ENCODE results near the gene CAPNS1.

The CAPNS1 gene

DNA sequence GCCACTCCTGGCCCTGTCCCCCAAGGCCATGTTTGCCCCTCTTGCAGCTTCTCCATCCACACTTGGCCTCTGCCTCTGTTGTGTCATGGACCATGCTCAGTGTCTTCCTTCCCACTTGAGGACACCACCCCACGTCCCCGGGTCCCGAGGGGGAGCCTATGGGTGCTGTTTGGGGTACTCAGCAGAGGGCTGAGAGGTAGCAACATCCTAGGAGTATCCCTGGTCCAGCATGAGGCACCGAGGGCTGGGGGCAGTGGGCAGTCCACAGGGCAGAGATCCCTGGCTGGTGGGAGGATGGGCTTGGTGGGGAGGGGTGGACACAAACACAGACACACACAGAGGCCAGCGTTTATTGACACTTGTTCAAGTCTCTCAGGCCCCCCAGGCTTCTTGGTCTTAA, 10.7 kb downstream of the CAPNS1 start:
- Histone ChIP-seq H2AFZ (ENCODE audit: low read depth) (no peak overlapping the region), H4K20me1 (ENCODE audit: insufficient read depth) (no peaks in the 10 kb centered on the region), H3K4me1 (ENCODE audit: low read depth, poor library complexity, severe bottlenecking) (no peaks in the 10 kb centered on the region), H3K9ac (no peak overlapping the region), H3K4me2 (no peak overlapping the region), H3K36me3 (ENCODE audit: insufficient read depth) (no peaks in the 10 kb centered on the region; the same call in 1 of the 2 replicates), H3K27me3 (ENCODE audit: insufficient read depth, low read depth) (no peaks in the 10 kb centered on the region), H3K79me2 (ENCODE audit: insufficient read depth, low read depth) (no peaks in the 10 kb centered on the region), H3K27ac (no peak overlapping the region), H3K4me3 (IDR thresholded peaks at IDR 0.05; ENCODE audit: insufficient read depth, low read depth, low read length) (no peak overlapping the region)
- no peak for TF ChIP-seq CTCF (conservative IDR thresholded peaks at IDR 0.05; ENCODE audit: low read depth, low read length)

DNA sequence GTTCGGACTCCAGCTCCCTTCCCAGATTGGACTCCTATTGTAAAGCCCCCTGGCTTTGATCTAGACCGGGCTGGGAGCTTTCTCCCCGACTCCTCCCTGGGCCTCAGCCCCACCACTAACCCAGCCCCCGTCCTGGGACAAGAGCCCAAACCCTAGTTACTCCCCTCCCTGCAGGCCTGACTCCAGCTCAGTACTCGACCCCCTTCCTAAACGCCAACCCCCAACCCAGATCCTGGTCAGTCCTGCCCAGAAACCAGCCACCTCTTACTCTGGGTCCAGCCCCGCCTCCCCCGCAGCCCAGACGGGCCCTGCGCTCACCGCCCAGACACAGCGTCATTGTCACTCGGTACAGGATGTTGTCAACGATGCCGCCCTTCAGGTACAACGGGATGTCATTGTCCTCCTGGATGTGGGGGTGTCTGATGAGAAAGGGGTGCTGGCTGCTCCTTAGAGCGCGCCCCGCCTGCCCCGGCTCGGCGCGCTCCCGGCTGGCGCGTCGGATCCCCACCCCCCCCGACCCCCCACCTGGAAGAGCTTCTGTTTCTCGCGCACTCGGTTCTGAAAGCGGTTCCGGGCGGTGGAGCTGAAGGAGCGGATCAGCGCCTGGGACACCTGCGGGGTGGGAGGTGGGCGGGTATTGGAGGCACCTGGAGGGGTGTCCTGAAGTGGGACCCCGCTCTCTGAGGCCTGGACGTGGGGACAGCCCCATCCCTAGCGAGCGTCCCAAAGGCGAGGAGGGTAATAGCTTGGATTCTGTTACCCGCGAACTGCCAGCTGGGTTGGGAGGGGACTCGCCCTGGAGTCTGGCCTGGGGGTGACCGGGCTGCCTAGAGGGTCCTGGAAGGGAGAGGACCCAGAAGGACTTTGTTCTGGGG, 11.5 kb downstream of the CAPNS1 start:
- no peak overlapping the region for H3K4me2 ChIP-seq
- no peak overlapping the region for H3K27ac ChIP-seq
- no peaks in the 10 kb centered on the region for H3K27me3 ChIP-seq (ENCODE audit: insufficient read depth, low read depth)
- no peaks in the 10 kb centered on the region for H3K4me1 ChIP-seq (ENCODE audit: low read depth, poor library complexity, severe bottlenecking)
- no peaks in the 10 kb centered on the region; the same call in 1 of the 2 replicates for H3K36me3 ChIP-seq (ENCODE audit: insufficient read depth)
- no peaks in the 10 kb centered on the region for H3K79me2 ChIP-seq (ENCODE audit: insufficient read depth, low read depth)
- no peak overlapping the region for H2AFZ ChIP-seq (ENCODE audit: low read depth)
- no peak for TF ChIP-seq CTCF (conservative IDR thresholded peaks at IDR 0.05; ENCODE audit: low read depth, low read length)
- H4K20me1 ChIP-seq (ENCODE audit: insufficient read depth) = no peaks in the 10 kb centered on the region
- no peak overlapping the region for H3K4me3 ChIP-seq (IDR thresholded peaks at IDR 0.05; ENCODE audit: insufficient read depth, low read depth, low read length)
- no peak overlapping the region for H3K9ac ChIP-seq

GRCh38 chr19:36152019-36152351, 12.1 kb downstream of the CAPNS1 start:
- H4K20me1 ChIP-seq (ENCODE audit: insufficient read depth) = no peaks in the 10 kb centered on the region
- no peaks in the 10 kb centered on the region for H3K27me3 ChIP-seq (ENCODE audit: insufficient read depth, low read depth)
- H3K9ac ChIP-seq = no peak overlapping the region
- no peaks in the 10 kb centered on the region for H3K4me1 ChIP-seq (ENCODE audit: low read depth, poor library complexity, severe bottlenecking)
- TF ChIP-seq CTCF (conservative IDR thresholded peaks at IDR 0.05; ENCODE audit: low read depth, low read length) = no peak
- no peak overlapping the region for H3K27ac ChIP-seq
- H3K4me3 ChIP-seq (IDR thresholded peaks at IDR 0.05; ENCODE audit: insufficient read depth, low read depth, low read length) = no peak overlapping the region
- H2AFZ ChIP-seq (ENCODE audit: low read depth) = no peak overlapping the region
- H3K79me2 ChIP-seq (ENCODE audit: insufficient read depth, low read depth) = no peaks in the 10 kb centered on the region
- no peaks in the 10 kb centered on the region for H3K36me3 ChIP-seq (ENCODE audit: insufficient read depth)
- no peak overlapping the region for H3K4me2 ChIP-seq

DNA sequence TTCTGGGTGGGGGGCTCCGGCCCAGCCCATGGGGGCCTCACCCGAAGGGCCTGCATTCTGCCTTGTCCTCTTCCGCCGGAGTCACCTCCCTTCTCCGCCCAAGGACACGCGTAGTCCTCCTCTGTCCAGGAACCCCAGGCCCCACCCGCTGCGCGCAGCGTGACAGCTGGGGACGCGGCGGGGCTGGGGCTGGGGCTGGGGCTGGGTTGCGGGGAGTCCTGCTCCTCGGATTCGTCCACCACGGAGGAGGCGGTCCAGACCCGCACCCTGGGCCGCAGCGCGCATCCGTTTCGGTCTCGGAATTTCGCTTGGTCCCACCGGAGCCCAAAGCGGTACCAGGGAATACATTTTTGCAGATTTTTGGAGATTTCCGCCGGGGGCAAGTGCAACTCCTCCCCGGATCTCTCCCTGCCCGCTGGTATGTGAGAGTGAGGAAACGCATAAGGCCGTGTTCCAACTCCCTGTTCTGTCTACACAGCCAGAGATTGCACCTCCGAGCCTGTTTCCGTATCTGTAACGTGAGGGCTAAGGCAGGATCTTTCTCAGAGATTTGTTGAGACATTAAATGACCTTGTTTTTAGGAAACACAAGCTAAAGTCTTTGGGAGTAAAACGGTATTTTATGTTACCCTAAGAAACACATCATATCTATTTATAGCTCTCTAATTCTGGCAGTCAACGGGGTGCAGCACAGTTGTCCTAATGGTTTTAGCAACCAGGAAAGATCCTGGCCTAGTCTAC, 12.7 kb downstream of the CAPNS1 start, which contains the start of gene COX7A1:
Gene COX7A1 (minus strand): TSS at position 96 of the 740 bp plus-strand sequence. CDS start 40 bp downstream, at position 56.
- Histone ChIP-seq H3K79me2 (ENCODE audit: insufficient read depth, low read depth) (no peaks in the 10 kb centered on the region), H3K36me3 (ENCODE audit: insufficient read depth) (no peaks in the 10 kb centered on the region), H3K4me1 (ENCODE audit: low read depth, poor library complexity, severe bottlenecking) (no peaks in the 10 kb centered on the region), H2AFZ (ENCODE audit: low read depth) (no peak within 1 kb of the TSS), H3K27ac (no peak within 1 kb of the TSS), H3K4me3 (IDR thresholded peaks at IDR 0.05; ENCODE audit: insufficient read depth, low read depth, low read length) (no peak within 1 kb of the TSS), H3K9ac (no peak within 1 kb of the TSS), H3K27me3 (ENCODE audit: insufficient read depth, low read depth) (no peaks in the 10 kb centered on the region), H3K4me2 (no peak within 1 kb of the TSS), H4K20me1 (ENCODE audit: insufficient read depth) (no peaks in the 10 kb centered on the region)
- no peak for TF ChIP-seq CTCF (conservative IDR thresholded peaks at IDR 0.05; ENCODE audit: low read depth, low read length)

Measured in KMS-11 (cell line).